Measurements from ENCODE around the gene ACADL.
A peak's percentile ranks its signal among the peaks of the same experiment; 100 is the strongest.

The ACADL gene

GRCh38 chr2:210162466-210163124 lies 62.7 kb downstream of the ACADL start:
- H3K4me3 ChIP-seq (replicated peaks in 1 of 2; ENCODE audit: low read depth in 2 of 2, low read length in 2 of 2): no peak overlapping the region
- no peak for TF ChIP-seq CTCF (IDR thresholded peaks at IDR 0.05; ENCODE audit: low read depth, low read length)
- DNase-seq (ENCODE audit: low read depth in 2 of 2): peak in 1 of 2 donors; percentile 27

GRCh38 chr2:210159059-210159458 lies 66.2 kb downstream of the ACADL start:
- no peak overlapping the region for H3K4me3 ChIP-seq (replicated peaks in 1 of 2; ENCODE audit: low read depth in 2 of 2, low read length in 2 of 2)
- no peak for TF ChIP-seq CTCF (IDR thresholded peaks at IDR 0.05; ENCODE audit: low read depth, low read length)
- DNase-seq (ENCODE audit: low read depth in 2 of 2): no peak

GRCh38 chr2:210158236-210158635 lies 67.0 kb downstream of the ACADL start:
- DNase-seq (ENCODE audit: low read depth in 2 of 2): no peak
- H3K4me3 ChIP-seq (replicated peaks in 1 of 2; ENCODE audit: low read depth in 2 of 2, low read length in 2 of 2): no peak overlapping the region
- no peak for TF ChIP-seq CTCF (IDR thresholded peaks at IDR 0.05; ENCODE audit: low read depth, low read length)

GRCh38 chr2:210157526-210157925 lies 67.7 kb downstream of the ACADL start:
- H3K4me3 ChIP-seq (replicated peaks in 1 of 2; ENCODE audit: low read depth in 2 of 2, low read length in 2 of 2): no peak overlapping the region
- DNase-seq (ENCODE audit: low read depth in 2 of 2): no peak
- TF ChIP-seq CTCF (IDR thresholded peaks at IDR 0.05; ENCODE audit: low read depth, low read length): no peak

GRCh38 chr2:210147614-210148013 lies 77.6 kb downstream of the ACADL start:
- no peak for TF ChIP-seq CTCF (IDR thresholded peaks at IDR 0.05; ENCODE audit: low read depth, low read length)
- DNase-seq (ENCODE audit: low read depth in 2 of 2): no peak
- no peak overlapping the region for H3K4me3 ChIP-seq (replicated peaks in 1 of 2; ENCODE audit: low read depth in 2 of 2, low read length in 2 of 2)

All from cardiac fibroblast (primary cell).